Right forelimb (tissue), 1 donor: ENCODE results near the gene NFAM1.

Experiments
- DNase-seq: peaks from one replicate; pipeline ENCODE4 v3.0.0-alpha.2; 2018

Gene NFAM1

GRCh38 chr22:42332089-42332488 is 100.1 kb downstream of the NFAM1 start:
- no peak for DNase-seq

GRCh38 chr22:42331014-42331413 is 101.2 kb downstream of the NFAM1 start:
- DNase-seq, result no peak
